Neutrophil (primary cell): ENCODE results near the gene SYP.

ENCODE experiments used
- H3K27ac ChIP-seq: fragments of 200-600 bp; sonication (generic); 2 replicates; pipeline ENCODE4 v1.5.1; 2016; ENCODE audit warnings: mild to moderate bottlenecking, moderate library complexity
- H3K27me3 ChIP-seq: fragments of 200-600 bp; sonication (generic); 2 replicates; pipeline ENCODE4 v1.6.0; 2016; ENCODE audit warnings: mild to moderate bottlenecking
- H3K36me3 ChIP-seq: fragments of 200-600 bp; sonication (generic); 2 replicates; pipeline ENCODE4 v1.5.1; 2017
- H3K4me1 ChIP-seq, 2 experiments: fragments of 200-600 bp in 1 of 2; sonication (generic) in 1 of 2; 1 replicate in 1 of 2; 2 replicates in 1 of 2; pipeline versions ENCODE4 v1.5.1 to v1.6.1; 2013 to 2016; ENCODE audit warnings: low read depth in 1 of 2, low read length in 1 of 2, mild to moderate bottlenecking in 1 of 2, moderate library complexity in 1 of 2; ENCODE audit not compliant: control insufficient read depth in 1 of 2, insufficient read depth in 1 of 2
- H3K4me3 ChIP-seq, 2 experiments: fragments of 200-600 bp in 1 of 2; sonication (generic) in 1 of 2; 1 replicate in 1 of 2; 2 replicates in 1 of 2; pipeline ENCODE4 v1.5.1; 2013 to 2016; ENCODE audit warnings: low read depth in 1 of 2, low read length in 1 of 2, mild to moderate bottlenecking in 1 of 2, moderate library complexity in 1 of 2
- H3K9me3 ChIP-seq: fragments of 200-600 bp; sonication (generic); 2 replicates; pipeline ENCODE4 v1.5.1; 2016
- TF ChIP-seq, protein P1 (sequence below): fragments of 200-600 bp; sonication (generic); IDR thresholded peaks from 2 replicates; pipeline ENCODE4 v1.5.1; 2016; ENCODE audit warnings: antibody characterized with exemption

Gene SYP

DNA sequence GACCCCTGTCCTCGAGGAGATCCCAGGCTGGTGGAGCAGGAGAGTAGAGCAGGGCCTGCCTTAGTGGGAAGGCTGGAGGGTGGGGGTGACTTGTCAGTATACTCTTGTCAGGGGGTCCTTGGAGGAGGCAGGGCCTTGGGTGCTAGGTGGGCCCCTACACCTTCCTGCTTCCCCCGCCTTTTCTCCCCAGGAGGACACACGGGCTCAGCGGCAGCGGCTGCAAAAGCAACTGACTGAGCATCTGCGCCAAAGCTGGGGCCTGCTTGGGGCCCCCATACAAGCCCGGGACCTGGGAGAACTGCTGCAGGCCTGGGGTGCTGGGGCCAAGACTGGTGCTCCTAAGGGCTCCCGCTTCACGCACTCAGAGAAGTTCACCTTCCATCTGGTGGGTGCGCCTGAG is 46.5 kb upstream of the SYP start:
- no peaks in the 10 kb centered on the region for H3K4me1 ChIP-seq
- H3K9me3 ChIP-seq, result no peaks in the 10 kb centered on the region
- no peak overlapping the region for H3K4me3 ChIP-seq
- no peaks in the 10 kb centered on the region for H3K27me3 ChIP-seq
- TF ChIP-seq, protein P1, sequence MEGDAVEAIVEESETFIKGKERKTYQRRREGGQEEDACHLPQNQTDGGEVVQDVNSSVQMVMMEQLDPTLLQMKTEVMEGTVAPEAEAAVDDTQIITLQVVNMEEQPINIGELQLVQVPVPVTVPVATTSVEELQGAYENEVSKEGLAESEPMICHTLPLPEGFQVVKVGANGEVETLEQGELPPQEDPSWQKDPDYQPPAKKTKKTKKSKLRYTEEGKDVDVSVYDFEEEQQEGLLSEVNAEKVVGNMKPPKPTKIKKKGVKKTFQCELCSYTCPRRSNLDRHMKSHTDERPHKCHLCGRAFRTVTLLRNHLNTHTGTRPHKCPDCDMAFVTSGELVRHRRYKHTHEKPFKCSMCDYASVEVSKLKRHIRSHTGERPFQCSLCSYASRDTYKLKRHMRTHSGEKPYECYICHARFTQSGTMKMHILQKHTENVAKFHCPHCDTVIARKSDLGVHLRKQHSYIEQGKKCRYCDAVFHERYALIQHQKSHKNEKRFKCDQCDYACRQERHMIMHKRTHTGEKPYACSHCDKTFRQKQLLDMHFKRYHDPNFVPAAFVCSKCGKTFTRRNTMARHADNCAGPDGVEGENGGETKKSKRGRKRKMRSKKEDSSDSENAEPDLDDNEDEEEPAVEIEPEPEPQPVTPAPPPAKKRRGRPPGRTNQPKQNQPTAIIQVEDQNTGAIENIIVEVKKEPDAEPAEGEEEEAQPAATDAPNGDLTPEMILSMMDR, result no peak
- no peak overlapping the region for H3K27ac ChIP-seq
- H3K36me3 ChIP-seq, result peaks cover 75% of the 10 kb centered on the region

DNA sequence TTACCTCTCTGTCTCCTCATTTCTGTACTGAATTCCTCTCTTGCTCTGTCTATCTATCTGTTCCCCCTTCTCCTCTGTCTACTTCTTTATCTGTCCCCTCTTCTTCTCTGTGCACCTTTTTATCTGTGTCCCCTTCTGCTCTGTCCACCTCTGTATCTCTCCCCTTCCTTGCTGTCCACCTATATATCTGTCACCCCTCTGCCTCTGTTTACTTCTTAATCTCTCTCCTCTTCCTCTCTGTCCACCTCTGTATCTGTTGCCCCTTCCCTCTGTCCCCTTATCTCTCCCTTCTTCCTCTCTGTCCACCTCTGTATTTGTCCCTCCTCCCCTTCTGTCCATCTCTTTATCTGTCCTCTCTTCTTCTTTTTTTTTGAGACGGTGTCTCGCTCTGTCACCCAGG is 44.2 kb upstream of the SYP start:
- peaks cover 52% of the 10 kb centered on the region for H3K36me3 ChIP-seq
- no peaks in the 10 kb centered on the region for H3K9me3 ChIP-seq
- no peak overlapping the region for H3K27ac ChIP-seq
- H3K27me3 ChIP-seq, result no peaks in the 10 kb centered on the region
- no peak overlapping the region for H3K4me3 ChIP-seq
- H3K4me1 ChIP-seq, result peaks cover 4 to 6% of the 10 kb centered on the region in 2 experiments
- TF ChIP-seq, protein P1, result no peak

DNA sequence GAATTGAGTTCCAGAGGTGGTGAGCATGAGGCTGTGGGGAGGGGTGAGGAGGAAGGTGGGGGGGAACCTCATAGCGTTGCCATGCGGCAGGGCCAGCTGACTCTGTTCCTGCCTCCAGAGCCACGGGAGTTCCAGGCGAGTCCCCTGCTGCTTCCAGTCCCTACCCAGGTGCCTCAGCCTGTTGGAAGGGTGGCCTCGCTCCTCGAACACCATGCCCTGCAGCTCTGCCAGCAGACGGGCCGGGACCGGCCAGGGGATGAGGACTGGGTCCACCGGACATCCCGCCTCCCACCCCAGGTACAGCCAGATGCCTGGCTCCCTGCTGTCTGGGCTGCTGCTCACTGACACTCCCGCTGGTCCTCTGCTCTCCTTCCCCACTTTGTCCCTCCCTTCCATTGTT is 43.2 kb upstream of the SYP start:
- Histone ChIP-seq H3K27ac (no peak overlapping the region), H3K27me3 (no peaks in the 10 kb centered on the region), H3K4me1 (peaks cover 13 to 15% of the 10 kb centered on the region in 2 experiments), H3K36me3 (peaks cover 42% of the 10 kb centered on the region), H3K9me3 (no peaks in the 10 kb centered on the region), H3K4me3 (no peak overlapping the region)
- TF ChIP-seq, protein P1, result no peak

DNA sequence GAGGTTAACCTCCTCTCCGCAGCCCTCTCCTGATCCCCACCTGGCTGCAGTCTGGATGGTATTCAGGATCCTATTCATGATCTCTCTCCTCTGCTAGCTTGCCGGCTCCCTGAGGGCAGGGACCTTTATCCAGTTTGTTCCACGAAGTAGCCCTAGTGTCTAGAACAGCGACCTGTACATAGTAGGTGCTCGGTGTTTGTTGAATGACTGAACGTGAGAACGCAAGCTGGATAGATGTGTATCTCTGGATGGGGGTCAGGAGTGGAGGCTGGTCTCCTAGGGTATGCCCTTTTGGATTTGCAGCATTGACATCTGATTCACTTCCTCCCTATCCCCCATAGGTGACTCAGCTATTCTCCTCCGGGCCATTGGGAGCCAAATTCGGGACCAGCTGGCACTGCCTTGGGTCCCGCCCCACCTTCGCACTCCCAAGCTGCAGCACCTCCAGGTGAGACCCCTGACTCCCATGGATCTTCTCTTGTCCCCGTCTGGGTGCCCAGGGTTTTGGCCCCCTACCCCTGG is 42.6 kb upstream of the SYP start:
- Histone ChIP-seq H3K27me3 (no peaks in the 10 kb centered on the region), H3K36me3 (peaks cover 36% of the 10 kb centered on the region), H3K4me3 (no peak overlapping the region), H3K9me3 (no peaks in the 10 kb centered on the region), H3K27ac (no peak overlapping the region), H3K4me1 (peaks cover 19% of the 10 kb centered on the region in 2 experiments)
- TF ChIP-seq, protein P1, result no peak

DNA sequence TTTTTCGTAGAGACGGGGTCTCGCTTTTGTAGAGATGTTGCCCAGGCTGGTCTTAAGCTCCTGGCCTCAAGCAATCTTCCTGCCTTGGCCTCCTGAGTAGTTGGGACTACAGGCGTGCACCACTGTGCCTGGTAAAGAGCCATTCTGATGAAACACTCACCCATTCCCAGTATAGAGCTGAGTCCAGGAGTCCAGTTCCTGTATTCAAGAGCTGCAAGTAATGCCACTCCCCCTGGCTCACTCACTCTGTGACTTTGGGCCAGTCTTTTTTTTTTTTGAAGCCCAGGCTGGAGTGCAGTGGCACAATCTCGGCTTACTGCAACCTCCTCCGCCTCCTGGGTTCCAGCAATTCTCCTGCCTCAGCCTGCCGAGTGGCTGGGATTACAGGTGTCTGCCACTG is 38.7 kb upstream of the SYP start:
- H3K4me3 ChIP-seq, result no peak overlapping the region
- H3K9me3 ChIP-seq, result no peaks in the 10 kb centered on the region
- H3K27ac ChIP-seq, result peak overlapping the region; percentile 77
- peaks cover 43 to 44% of the 10 kb centered on the region in 2 experiments for H3K4me1 ChIP-seq
- no peaks in the 10 kb centered on the region for H3K27me3 ChIP-seq
- TF ChIP-seq, protein P1, result no peak
- H3K36me3 ChIP-seq, result peaks cover 14% of the 10 kb centered on the region

DNA sequence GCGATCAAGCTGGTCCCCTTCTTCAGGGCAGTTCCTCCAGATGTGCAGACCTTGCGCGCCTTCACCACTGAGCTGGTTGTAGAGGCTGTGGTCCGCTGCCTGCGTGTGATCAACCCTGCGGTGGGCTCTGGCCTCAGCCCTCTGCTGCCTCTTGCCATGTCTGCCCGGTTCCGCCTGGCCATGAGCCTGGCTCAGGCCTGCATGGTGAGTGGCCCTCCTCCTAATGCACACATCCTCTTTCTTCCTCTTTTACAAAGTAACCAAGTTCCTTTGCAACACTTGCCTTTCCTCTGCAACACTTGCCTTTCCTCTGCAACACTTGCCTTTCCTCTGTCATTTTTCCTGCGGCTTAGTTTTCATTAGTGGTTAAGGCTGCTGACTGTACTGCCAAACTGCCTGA is 37.1 kb upstream of the SYP start:
- H3K4me1 ChIP-seq, result peaks cover 43 to 44% of the 10 kb centered on the region in 2 experiments
- no peaks in the 10 kb centered on the region for H3K9me3 ChIP-seq
- H3K27ac ChIP-seq, result peak overlapping the region; percentile 77
- H3K4me3 ChIP-seq, result peak overlapping the region; percentile 3 to 21
- H3K27me3 ChIP-seq, result no peaks in the 10 kb centered on the region
- TF ChIP-seq, protein P1, result no peak
- no peaks in the 10 kb centered on the region for H3K36me3 ChIP-seq
